Activated T-cell treated with anti-CD3 and anti-CD28 coated beads, Interleukin-2, amount 50 U/mL, for 1 hour (primary cell): ENCODE measurements around the gene STUB1.

ENCODE experiments used
- DNase-seq: peaks from one replicate; pipeline ENCODE4 v3.0.0-alpha.2; 2020

STUB1 gene

GRCh38 chr16:698911-699671 lies 18.9 kb downstream of the STUB1 start:
- no peak for DNase-seq

GRCh38 chr16:700684-701584 lies 20.7 kb downstream of the STUB1 start:
- DNase-seq = peak; percentile 69

GRCh38 chr16:702341-702740 lies 22.1 kb downstream of the STUB1 start:
- DNase-seq = no peak

- no peak for DNase-seq
Measured at GRCh38 chr16:703406-703805, 23.2 kb downstream of the STUB1 start.

GRCh38 chr16:704047-704446 lies 23.8 kb downstream of the STUB1 start:
- DNase-seq = no peak

GRCh38 chr16:704552-705380 lies 24.6 kb downstream of the STUB1 start:
- no peak for DNase-seq

GRCh38 chr16:705431-706188 lies 25.4 kb downstream of the STUB1 start, which contains the start of gene FBXL16:
TSS of gene FBXL16 (minus strand) at chr16:705801. CDS start at chr16:697405, 8,396 bp downstream.
- no peak for DNase-seq

GRCh38 chr16:706189-707061 lies 26.2 kb downstream of the STUB1 start:
- no peak for DNase-seq

GRCh38 chr16:707062-707538 lies 26.9 kb downstream of the STUB1 start:
- DNase-seq = no peak

GRCh38 chr16:708019-708418 lies 27.8 kb downstream of the STUB1 start:
- no peak for DNase-seq

GRCh38 chr16:708959-709358 lies 28.7 kb downstream of the STUB1 start:
- no peak for DNase-seq

- no peak for DNase-seq
Measured at GRCh38 chr16:709566-710499, 29.6 kb downstream of the STUB1 start.

GRCh38 chr16:710500-711075 lies 30.4 kb downstream of the STUB1 start:
- DNase-seq = no peak

GRCh38 chr16:711084-711483 lies 30.9 kb downstream of the STUB1 start:
- DNase-seq = no peak

GRCh38 chr16:711548-712320 lies 31.5 kb downstream of the STUB1 start:
- peak; percentile 84 for DNase-seq

GRCh38 chr16:712740-713250 lies 32.6 kb downstream of the STUB1 start:
- peak; percentile 59 for DNase-seq

- DNase-seq = no peak
Measured at GRCh38 chr16:714079-714478, 33.9 kb downstream of the STUB1 start.
